HG02759 (cell line): ENCODE measurements around the gene TMEM74B.
A peak's percentile ranks its signal among the peaks of the same experiment; 100 is the strongest.
"Not testable (repeated sequence)": the region's sequence is repeated elsewhere in the genome, so short reads cannot be mapped to it uniquely, and the experiment has no call there.

Experiments used
- ATAC-seq: cut with Tn5 transposase; IDR thresholded peaks from one replicate; pipeline ENCODE4 v1.9.1; 2021; ENCODE audit warnings: mild to moderate bottlenecking, moderate library complexity; ENCODE audit not compliant: unreplicated experiment

The TMEM74B gene

GRCh38 chr20:1184638-1185315 is at the start of gene TMEM74B:
Gene TMEM74B, minus strand, starts transcription at chr20:1184981. Its CDS starts 1,180 bp downstream, at chr20:1183801.
- ATAC-seq, result no peak

- ATAC-seq, result peak; percentile 67
Measured at GRCh38 chr20:1232286-1233111, 47.7 kb upstream of the TMEM74B start.

GRCh38 chr20:1229541-1229940 is 44.8 kb upstream of the TMEM74B start:
- no peak for ATAC-seq

GRCh38 chr20:1225783-1226654 is 41.2 kb upstream of the TMEM74B start, which contains the start of gene RAD21L1:
Gene RAD21L1, plus strand, starts transcription at chr20:1226044. Its CDS starts 2,410 bp downstream, at chr20:1228454.
- peak; percentile 65 for ATAC-seq

- ATAC-seq, result no peak
Measured at GRCh38 chr20:1225263-1225782, 40.5 kb upstream of the TMEM74B start.

- no peak for ATAC-seq
Measured at GRCh38 chr20:1224205-1224890, 39.6 kb upstream of the TMEM74B start.

GRCh38 chr20:1222750-1223149 is 38.0 kb upstream of the TMEM74B start:
- not testable (repeated sequence) for ATAC-seq

GRCh38 chr20:1216527-1217427 is 32.0 kb upstream of the TMEM74B start:
- ATAC-seq, result not testable (repeated sequence)

GRCh38 chr20:1215386-1216170 is 30.8 kb upstream of the TMEM74B start:
- no peak for ATAC-seq

- no peak for ATAC-seq
Measured at GRCh38 chr20:1214838-1215261, 30.1 kb upstream of the TMEM74B start.

- peak; percentile 66 for ATAC-seq
Measured at GRCh38 chr20:1212607-1213396, 28.0 kb upstream of the TMEM74B start.

- no peak for ATAC-seq
Measured at GRCh38 chr20:1212023-1212422, 27.2 kb upstream of the TMEM74B start.

- ATAC-seq, result no peak
Measured at GRCh38 chr20:1210501-1210900, 25.7 kb upstream of the TMEM74B start.

GRCh38 chr20:1209447-1210387 is 24.9 kb upstream of the TMEM74B start:
- no peak for ATAC-seq

- no peak for ATAC-seq
Measured at GRCh38 chr20:1207293-1207878, 22.6 kb upstream of the TMEM74B start.
